ENCODE results near the gene UACA. TPM values are rescaled to one million over a fixed set of nuclear protein-coding genes. Genes with fewer than 3 reads are reported as not detected.

UACA gene
- total RNA-seq, 1 donor from 2014 or later: 39.7 TPM

- no peak for DNase-seq (ENCODE audit: low read depth)
- no peak for TF ChIP-seq CTCF (conservative IDR thresholded peaks at IDR 0.05; ENCODE audit: low read depth, low read length)
- H3K4me3 ChIP-seq (ENCODE audit: low read depth, low read length): no peak overlapping the region
These were observed 131.3 kb downstream of the UACA start for GRCh38 chr15:70632079-70632478.

GRCh38 chr15:70629735-70630273 lies 133.6 kb downstream of the UACA start:
- no peak for TF ChIP-seq CTCF (conservative IDR thresholded peaks at IDR 0.05; ENCODE audit: low read depth, low read length)
- no peak for DNase-seq (ENCODE audit: low read depth)
- H3K4me3 ChIP-seq (ENCODE audit: low read depth, low read length): no peak overlapping the region

GRCh38 chr15:70628549-70628896 lies 134.8 kb downstream of the UACA start:
- H3K4me3 ChIP-seq (ENCODE audit: low read depth, low read length): no peak overlapping the region
- no peak for DNase-seq (ENCODE audit: low read depth)
- TF ChIP-seq CTCF (conservative IDR thresholded peaks at IDR 0.05; ENCODE audit: low read depth, low read length): no peak

GRCh38 chr15:70627734-70628548 lies 135.4 kb downstream of the UACA start:
- no peak for TF ChIP-seq CTCF (conservative IDR thresholded peaks at IDR 0.05; ENCODE audit: low read depth, low read length)
- no peak overlapping the region for H3K4me3 ChIP-seq (ENCODE audit: low read depth, low read length)
- no peak for DNase-seq (ENCODE audit: low read depth)

GRCh38 chr15:70627322-70627721 lies 136.0 kb downstream of the UACA start:
- no peak overlapping the region for H3K4me3 ChIP-seq (ENCODE audit: low read depth, low read length)
- no peak for DNase-seq (ENCODE audit: low read depth)
- TF ChIP-seq CTCF (conservative IDR thresholded peaks at IDR 0.05; ENCODE audit: low read depth, low read length): no peak

GRCh38 chr15:70625438-70625837 lies 137.9 kb downstream of the UACA start:
- no peak for DNase-seq (ENCODE audit: low read depth)
- no peak for TF ChIP-seq CTCF (conservative IDR thresholded peaks at IDR 0.05; ENCODE audit: low read depth, low read length)
- H3K4me3 ChIP-seq (ENCODE audit: low read depth, low read length): no peak overlapping the region

- no peak for TF ChIP-seq CTCF (conservative IDR thresholded peaks at IDR 0.05; ENCODE audit: low read depth, low read length)
- DNase-seq (ENCODE audit: low read depth): no peak
- H3K4me3 ChIP-seq (ENCODE audit: low read depth, low read length): no peak overlapping the region
These were observed 138.3 kb downstream of the UACA start for GRCh38 chr15:70625011-70625410.

Data from epithelial cell of proximal tubule (primary cell).